ENCODE data around the gene PTPRCAP.
"Not testable (repeated sequence)": the region's sequence is repeated elsewhere in the genome, so short reads cannot be mapped to it uniquely, and the experiment has no call there.

PTPRCAP gene, protein sequence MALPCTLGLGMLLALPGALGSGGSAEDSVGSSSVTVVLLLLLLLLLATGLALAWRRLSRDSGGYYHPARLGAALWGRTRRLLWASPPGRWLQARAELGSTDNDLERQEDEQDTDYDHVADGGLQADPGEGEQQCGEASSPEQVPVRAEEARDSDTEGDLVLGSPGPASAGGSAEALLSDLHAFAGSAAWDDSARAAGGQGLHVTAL

GRCh38 chr11:67437082-67437808, at the start of gene PTPRCAP:
PTPRCAP (minus strand) TSS chr11:67437682; CDS start chr11:67437619, 63 bp downstream.
- no peak for DNase-seq

DNA sequence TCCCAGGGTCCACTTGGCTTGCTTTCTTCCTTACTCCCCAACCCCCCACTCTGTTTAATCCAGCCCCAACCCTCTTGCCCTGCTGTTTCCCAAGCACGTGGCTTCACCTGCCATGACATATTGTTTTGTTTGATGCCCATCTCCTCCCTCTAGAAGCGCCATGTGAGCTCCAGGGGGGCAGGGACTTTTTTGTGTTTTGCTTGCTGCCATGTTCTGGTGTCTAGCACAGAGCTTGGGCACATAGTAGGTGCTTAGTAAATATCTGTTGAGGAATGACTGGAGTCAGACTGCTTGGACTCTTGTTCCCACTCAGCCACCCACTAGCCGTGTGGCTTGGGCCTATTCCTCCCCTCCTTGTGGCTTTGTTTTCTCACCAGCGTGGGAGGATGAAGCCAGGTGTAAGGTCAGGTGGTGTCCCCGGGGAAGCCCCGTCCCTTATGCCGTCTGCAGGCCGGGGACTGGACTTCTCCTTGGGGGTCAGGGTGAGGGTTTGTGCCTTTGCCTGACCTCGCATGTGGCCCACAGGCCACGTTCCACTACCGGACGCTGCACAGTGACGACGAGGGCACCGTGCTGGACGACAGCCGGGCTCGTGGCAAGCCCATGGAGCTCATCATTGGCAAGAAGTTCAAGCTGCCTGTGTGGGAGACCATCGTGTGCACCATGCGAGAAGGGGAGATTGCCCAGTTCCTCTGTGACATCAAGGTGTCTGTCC, 49.2 kb upstream of the PTPRCAP start:
- no peak for DNase-seq

- DNase-seq, result not testable (repeated sequence)
Observed at GRCh38 chr11:67485873-67486361, 48.4 kb upstream of the PTPRCAP start.

DNA sequence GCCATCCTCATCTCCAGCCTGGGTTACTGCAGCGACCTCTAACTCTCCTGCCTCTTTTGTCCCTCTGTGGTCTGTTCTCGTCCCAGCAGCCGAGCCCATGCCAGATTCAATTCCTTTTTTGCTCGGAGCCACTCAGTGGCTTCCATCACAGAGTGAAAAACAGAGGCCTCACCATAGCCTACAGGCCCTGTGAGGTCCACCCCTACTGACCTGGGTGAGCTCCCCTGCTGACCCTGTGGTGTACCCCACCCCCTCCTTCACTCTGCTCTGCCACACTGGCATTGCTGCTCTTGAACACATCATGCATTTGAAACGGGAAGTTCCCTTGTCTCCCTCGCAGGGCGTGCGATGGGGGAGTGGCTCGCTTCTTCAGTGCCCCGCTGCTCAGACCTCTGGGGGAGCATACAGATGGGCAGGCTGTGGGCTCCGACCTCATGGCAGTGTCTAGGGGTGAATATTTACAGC, 47.4 kb upstream of the PTPRCAP start:
- no peak for DNase-seq

- no peak for DNase-seq
Observed at GRCh38 chr11:67483831-67484665, 46.6 kb upstream of the PTPRCAP start.

- DNase-seq, result peak; percentile 90
Observed at GRCh38 chr11:67482827-67483798, 45.6 kb upstream of the PTPRCAP start, which contains the start of gene AIP. AIP (plus strand) TSS chr11:67483026; CDS start chr11:67483159, 133 bp downstream.

- DNase-seq, result no peak
Observed at GRCh38 chr11:67482275-67482826, 44.9 kb upstream of the PTPRCAP start.

DNA sequence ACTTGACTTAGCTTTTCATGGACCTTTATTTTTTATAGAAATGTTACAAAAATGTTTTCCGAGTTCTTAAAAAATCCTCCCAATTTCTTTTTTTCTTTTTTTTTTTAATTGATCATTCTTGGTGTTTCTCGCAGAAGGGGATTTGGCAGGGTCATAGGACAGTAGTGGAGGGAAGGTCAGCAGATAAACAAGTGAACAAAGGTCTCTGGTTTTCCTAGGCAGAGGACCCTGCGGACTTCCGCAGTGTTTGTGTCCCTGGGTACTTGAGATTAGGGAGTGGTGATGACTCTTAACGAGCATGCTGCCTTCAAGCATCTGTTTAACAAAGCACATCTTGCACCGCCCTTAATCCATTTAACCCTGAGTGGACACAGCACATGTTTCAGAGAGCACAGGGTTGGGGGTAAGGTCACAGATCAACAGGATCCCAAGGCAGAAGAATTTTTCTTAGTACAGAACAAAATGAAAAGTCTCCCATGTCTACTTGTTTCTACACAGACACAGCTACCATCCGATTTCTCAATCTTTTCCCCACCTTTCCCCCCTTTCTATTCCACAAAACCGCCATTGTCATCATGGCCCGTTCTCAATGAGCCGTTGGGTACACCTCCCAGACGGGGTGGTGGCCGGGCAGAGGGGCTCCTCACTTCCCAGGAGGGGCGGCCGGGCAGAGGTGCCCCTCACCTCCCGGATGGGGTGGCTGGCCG, 40.0 kb upstream of the PTPRCAP start:
- not testable (repeated sequence) for DNase-seq

- DNase-seq, result not testable (repeated sequence)
Observed at GRCh38 chr11:67476692-67477091, 39.2 kb upstream of the PTPRCAP start.

DNA sequence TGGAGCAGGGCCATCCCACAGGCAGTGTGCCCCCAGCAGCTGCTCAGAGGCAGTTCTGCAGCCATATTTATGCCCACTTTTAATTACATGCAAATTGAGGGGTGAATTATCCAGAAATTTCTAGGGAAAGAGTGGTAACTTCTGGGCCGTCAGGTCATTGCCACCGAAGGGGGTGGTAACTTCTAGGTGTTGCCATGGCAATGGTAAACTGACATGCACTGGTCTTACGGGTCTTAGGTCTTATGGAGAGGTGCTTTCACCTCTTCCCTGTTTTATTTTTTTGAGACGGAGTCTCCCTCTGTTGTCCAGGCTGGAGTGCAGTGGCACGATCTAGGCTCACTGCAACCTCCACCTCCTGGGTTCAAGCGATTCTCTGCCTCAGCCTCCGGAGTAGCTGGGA, 35.4 kb upstream of the PTPRCAP start:
- DNase-seq, result no peak

DNA sequence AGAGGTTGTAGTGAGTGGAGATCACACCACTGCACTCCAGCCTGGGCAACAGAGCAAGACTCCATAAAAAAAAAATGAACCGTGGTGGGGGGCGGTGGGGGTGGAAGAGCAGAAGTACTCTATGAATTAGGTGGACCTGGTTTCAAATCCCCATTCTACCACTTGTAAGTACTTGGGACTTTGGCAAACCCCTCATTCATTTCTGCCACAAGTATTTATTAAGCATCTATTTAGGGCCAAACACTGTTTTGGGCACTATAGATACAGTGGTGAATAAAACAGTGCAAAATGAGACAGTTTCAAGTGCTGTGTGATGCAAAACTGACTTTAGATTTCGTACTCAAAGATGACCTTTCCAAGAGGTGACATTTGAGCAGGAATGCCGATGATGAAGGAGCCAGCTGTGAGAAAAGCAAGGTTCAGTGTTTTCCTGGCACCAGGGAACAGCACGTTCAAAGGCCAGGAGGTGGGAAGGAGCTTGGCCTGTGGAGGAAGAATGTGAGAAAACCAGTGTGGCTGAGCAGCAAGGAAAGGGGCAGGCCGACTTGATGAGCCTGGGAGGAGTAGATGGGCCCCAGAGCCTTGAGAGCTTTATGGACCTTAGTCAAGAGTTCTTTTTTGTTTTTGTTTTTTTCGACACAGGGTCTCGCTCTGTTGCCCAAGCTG, 33.0 kb upstream of the PTPRCAP start:
- DNase-seq, result no peak

GRCh38 chr11:67469508-67469811, 32.0 kb upstream of the PTPRCAP start:
- no peak for DNase-seq

DNA sequence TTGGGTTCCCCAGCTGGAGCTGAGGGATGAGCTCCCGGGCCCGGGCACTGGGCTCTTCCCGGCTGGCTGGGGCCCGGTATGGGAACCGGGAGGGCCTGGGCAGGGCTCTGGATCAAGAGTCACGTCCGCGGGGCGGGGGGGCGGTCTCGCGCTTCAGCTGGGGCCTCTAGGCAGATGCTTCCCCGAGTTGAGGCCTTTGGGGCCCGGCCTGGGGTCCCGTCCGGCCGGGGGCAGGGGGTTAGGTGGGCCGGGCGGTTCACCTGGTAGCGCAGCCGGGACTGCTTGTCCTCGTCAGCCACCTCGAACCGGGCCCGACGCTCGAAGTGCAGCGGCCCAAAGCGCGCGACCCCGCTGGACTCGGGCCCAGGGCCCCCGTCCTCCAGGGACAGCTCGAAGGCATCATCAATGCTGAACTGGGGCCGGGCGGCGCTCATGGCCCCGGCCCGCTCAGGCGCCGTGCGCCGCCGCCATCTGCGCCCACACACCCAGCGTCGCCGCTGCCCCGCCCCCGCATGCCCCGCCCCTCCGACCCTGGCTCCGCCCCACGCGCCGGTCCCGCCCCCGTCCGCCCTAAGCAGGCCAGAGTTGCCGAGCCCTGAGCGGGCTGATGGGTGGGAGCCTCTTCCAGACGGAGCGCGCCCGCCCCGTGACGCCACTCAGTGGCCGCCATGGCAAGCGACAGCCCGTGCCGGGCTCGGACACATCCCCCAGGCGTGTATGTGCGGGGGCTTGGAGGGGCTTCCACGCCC, 31.5 kb upstream of the PTPRCAP start, which contains the start of gene TMEM134:
Gene TMEM134, minus strand, starts transcription at position 493 of the 749 bp plus-strand sequence. Its CDS starts 59 bp downstream, at position 434.
- peak; percentile 75 for DNase-seq

GRCh38 chr11:67468456-67468758, 30.9 kb upstream of the PTPRCAP start:
- DNase-seq, result no peak

DNA sequence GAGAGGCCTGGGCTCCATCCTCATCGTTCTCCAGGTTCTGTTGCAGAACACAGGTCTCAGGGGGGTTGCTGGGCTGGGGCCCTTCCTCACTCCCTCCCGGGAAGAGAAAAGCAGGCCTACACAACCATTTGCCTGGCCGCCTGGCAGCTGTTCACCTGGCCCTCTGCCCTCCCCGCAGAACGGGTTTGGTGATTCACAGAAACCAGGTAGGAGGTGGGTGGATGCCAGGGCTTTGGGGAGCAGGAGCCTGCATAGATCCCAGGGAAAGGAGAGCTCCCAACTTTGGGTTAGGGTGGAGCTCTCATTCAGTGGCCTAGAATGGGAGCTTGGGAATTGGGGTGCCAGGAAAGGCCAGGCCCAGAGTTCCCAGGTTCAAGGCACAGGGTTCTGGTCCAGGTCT, 30.6 kb upstream of the PTPRCAP start:
- peak; percentile 21 for DNase-seq

GRCh38 chr11:67466962-67467771, 29.7 kb upstream of the PTPRCAP start:
- DNase-seq, result no peak

DNA sequence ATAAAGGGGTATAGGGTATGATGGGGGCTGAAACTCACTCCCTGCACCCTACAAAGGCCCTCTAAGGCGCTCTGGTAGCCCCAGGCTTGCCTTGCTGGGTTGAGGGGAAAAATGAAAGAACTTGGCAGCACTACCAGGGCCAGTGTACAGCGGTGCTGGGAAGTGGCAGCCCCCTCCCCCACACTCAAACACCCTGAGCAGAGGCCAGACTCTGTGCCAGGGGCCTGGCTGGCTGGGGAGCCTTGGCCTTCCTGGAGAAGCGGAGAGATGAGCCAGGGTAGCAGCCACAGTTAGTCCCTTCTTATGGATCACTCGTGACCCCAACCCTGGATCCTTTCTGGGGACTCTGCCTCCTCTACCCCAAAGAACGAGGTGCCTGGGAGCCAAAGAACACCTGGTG, 28.9 kb upstream of the PTPRCAP start:
- no peak for DNase-seq

- not testable (repeated sequence) for DNase-seq
Observed at GRCh38 chr11:67465530-67465929, 28.0 kb upstream of the PTPRCAP start.
